AG04450 (cell line): Measurements from ENCODE around the gene N4BP2L2. TPM values are rescaled to one million over a fixed set of nuclear protein-coding genes. Genes with fewer than 3 reads are reported as not detected.
A peak's percentile ranks its signal among the peaks of the same experiment; 100 is the strongest.

Experiments
- CTCF ChIA-PET: fragments of 300-600, 350-600 bp; formaldehyde crosslinking; extraction: SDS; loops from one replicate; lab custom pipeline; 2022; ENCODE audit warnings: antibody characterized with exemption, inconsistent platforms; lab: Charles Lee
- POLR2A ChIA-PET: fragments of 350-600 bp; formaldehyde crosslinking; extraction: SDS; loops from one replicate; lab custom pipeline; 2021; ENCODE audit warnings: antibody characterized with exemption, inconsistent platforms; lab: Yijun Ruan, JAX
- DNase-seq: peaks from one replicate; pipeline ENCODE4 v3.0.0-alpha.2; 2011; ENCODE audit warnings: low read depth, low spot score
- H3K27ac ChIP-seq: one replicate; pipeline ENCODE4 v1.5.1; 2012; ENCODE audit warnings: low read depth, low read length, control low read depth
- H3K27me3 ChIP-seq: one replicate; pipeline ENCODE4 v1.6.0; 2012; ENCODE audit warnings: low read length; ENCODE audit not compliant: control insufficient read depth, insufficient read depth
- H3K4me3 ChIP-seq: 2 replicates; pipeline ENCODE4 v1.5.1; 2011; ENCODE audit warnings: mild to moderate bottlenecking, low read depth, low read length, control low read depth
- H3K9me3 ChIP-seq: 2 replicates; pipeline ENCODE4 v1.5.1; 2012; ENCODE audit warnings: low read length; ENCODE audit not compliant: control insufficient read depth, insufficient read depth
- CTCF ChIP-seq: IDR thresholded peaks from 2 replicates; pipeline ENCODE4 v1.5.1; 2011; ENCODE audit warnings: low read depth, low read length, control low read depth, inconsistent platforms
- polyA plus RNA-seq: library from polyadenylated mRNA; depleted of rRNA; stranded (reverse); fragments of >200 nt; gene quantifications from 2 replicates; pipeline ENCODE4 v1.2.3, GENCODE V29; 2011

The N4BP2L2 gene
- polyA plus RNA-seq, 1 experiment = 74.5 TPM

- Histone ChIP-seq H3K9me3 (no peaks in the 10 kb centered on the region), H3K4me3 (no peak overlapping the region), H3K27ac (no peak overlapping the region), H3K27me3 (no peaks in the 10 kb centered on the region)
- no peak for TF ChIP-seq CTCF
- peak; percentile 58 for DNase-seq
- POLR2A ChIA-PET = interaction anchor here (0.6 kb wide), 3 partner anchors 16 to 1481 kb away, joined by 3 to 4 read pairs (median 3); no protein-coding TSS in a partner anchor
- CTCF ChIA-PET = interaction anchor here (0.6 to 1.7 kb wide), 3 partner anchors 286 to 621 kb away, joined by 3 to 4 read pairs (median 3); no protein-coding TSS in a partner anchor
Observed at GRCh38 chr13:32530841-32531253, 7.7 kb downstream of the N4BP2L2 start.

GRCh38 chr13:32528358-32528757, 10.2 kb downstream of the N4BP2L2 start:
- Histone ChIP-seq H3K9me3 (no peaks in the 10 kb centered on the region), H3K27ac (no peak overlapping the region), H3K27me3 (no peaks in the 10 kb centered on the region), H3K4me3 (no peak overlapping the region)
- CTCF ChIA-PET = no interaction called here
- DNase-seq = no peak
- POLR2A ChIA-PET = no interaction called here
- no peak for TF ChIP-seq CTCF

GRCh38 chr13:32527151-32527550, 11.4 kb downstream of the N4BP2L2 start:
- POLR2A ChIA-PET = no interaction called here

GRCh38 chr13:32525766-32526165, 12.8 kb downstream of the N4BP2L2 start:
- CTCF ChIA-PET = interaction anchor here (0.6 to 0.9 kb wide), 2 partner anchors 62 to 507 kb away, joined by 3 to 4 read pairs; no protein-coding TSS in a partner anchor
- DNase-seq = no peak
- no peak for TF ChIP-seq CTCF
- Histone ChIP-seq H3K27me3 (no peaks in the 10 kb centered on the region), H3K9me3 (no peaks in the 10 kb centered on the region), H3K4me3 (no peak overlapping the region), H3K27ac (no peak overlapping the region)
- POLR2A ChIA-PET = interaction anchor here (0.6 kb wide), 2 partner anchors 328 to 471 kb away, joined by 3 read pairs; no protein-coding TSS in a partner anchor

More at GRCh38 chr13:32527151-32527550, 11.4 kb downstream of the N4BP2L2 start:
- H3K27ac ChIP-seq = no peak overlapping the region
- H3K9me3 ChIP-seq = no peaks in the 10 kb centered on the region
- CTCF ChIA-PET = interaction anchor here (0.6 to 0.7 kb wide), 3 partner anchors 8 to 59 kb away, joined by 3 read pairs; no protein-coding TSS in a partner anchor
- no peaks in the 10 kb centered on the region for H3K27me3 ChIP-seq
- TF ChIP-seq CTCF = no peak
- H3K4me3 ChIP-seq = no peak overlapping the region
- no peak for DNase-seq

- POLR2A ChIA-PET = interaction anchor here (0.7 to 2.1 kb wide), 2 partner anchors 9 to 16 kb away, joined by 4 read pairs; no protein-coding TSS in a partner anchor
- H3K4me3 ChIP-seq = no peak overlapping the region
- no peaks in the 10 kb centered on the region for H3K27me3 ChIP-seq
- no peak for TF ChIP-seq CTCF
- no peak overlapping the region for H3K27ac ChIP-seq
- CTCF ChIA-PET = no interaction called here
- no peak for DNase-seq
- no peaks in the 10 kb centered on the region for H3K9me3 ChIP-seq
Observed at GRCh38 chr13:32515246-32515645, 23.3 kb downstream of the N4BP2L2 start.
